Osteoblast (primary cell): ENCODE measurements around the gene NUDT14. TPM values are rescaled to one million over a fixed set of nuclear protein-coding genes. Genes with fewer than 3 reads are reported as not detected.

Experiments used
- DNase-seq: peaks from one replicate; pipeline ENCODE4 v3.0.0; 2011; ENCODE audit warnings: low spot score, mixed read lengths; ENCODE audit not compliant: insufficient read length; ENCODE audit errors: missing footprints
- H2AFZ ChIP-seq: 2 replicates; pipeline ENCODE4 v1.6.0; 2011; ENCODE audit warnings: mild to moderate bottlenecking, low read length
- H3K27ac ChIP-seq: 2 replicates; pipeline ENCODE4 v1.5.1; 2011; ENCODE audit warnings: mild to moderate bottlenecking, low read depth, low read length, moderate library complexity
- H3K27me3 ChIP-seq: 2 replicates; pipeline ENCODE4 v1.6.0; 2012; ENCODE audit warnings: mild to moderate bottlenecking, control low read depth, inconsistent platforms, low read length, moderate library complexity; ENCODE audit not compliant: insufficient read depth
- H3K36me3 ChIP-seq: 2 replicates; pipeline ENCODE4 v1.5.1; 2011; ENCODE audit warnings: mild to moderate bottlenecking, low read length, control low read depth, moderate library complexity; ENCODE audit not compliant: insufficient read depth
- H3K4me1 ChIP-seq: 2 replicates; pipeline ENCODE4 v1.5.1; 2011; ENCODE audit warnings: mild to moderate bottlenecking, low read length, control low read depth, moderate library complexity; ENCODE audit not compliant: insufficient read depth
- H3K4me2 ChIP-seq: 2 replicates; pipeline ENCODE4 v1.6.0; 2011; ENCODE audit warnings: mild to moderate bottlenecking, low read length; ENCODE audit not compliant: insufficient read depth
- H3K4me3 ChIP-seq: fragments of 200-600 bp; sonication (generic); 3 replicates; pipeline ENCODE4 v1.5.1; 2012; ENCODE audit warnings: mild to moderate bottlenecking, low read length, inconsistent platforms; ENCODE audit not compliant: insufficient read depth
- H3K79me2 ChIP-seq: 2 replicates; pipeline ENCODE4 v1.6.0; 2012; ENCODE audit warnings: mild to moderate bottlenecking, low read length, control low read depth, inconsistent platforms; ENCODE audit not compliant: insufficient read depth
- H3K9me3 ChIP-seq: 2 replicates; pipeline ENCODE4 v1.5.1; 2011; ENCODE audit warnings: low read depth, low read length, control low read depth
- H4K20me1 ChIP-seq: 2 replicates; pipeline ENCODE4 v1.6.0; 2012; ENCODE audit warnings: mild to moderate bottlenecking, low read length, control low read depth; ENCODE audit not compliant: insufficient read depth
- CTCF ChIP-seq: IDR thresholded peaks from 2 replicates; pipeline ENCODE4 v1.5.1; 2011; ENCODE audit warnings: mild to moderate bottlenecking, low read depth, low read length, moderate library complexity; ENCODE audit errors: extremely low read depth
- total RNA-seq: library from RNA; depleted of rRNA; stranded (reverse); fragments of >200 nt; gene quantifications from 2 replicates; pipeline ENCODE4 v1.2.3, GENCODE V29; 2012

The NUDT14 gene
- total RNA-seq, 1 donor, result 15.9 TPM

GRCh38 chr14:105226198-105226597, 45.1 kb upstream of the NUDT14 start:
- H3K36me3 ChIP-seq, result no peaks in the 10 kb centered on the region
- no peak for DNase-seq
- H3K9me3 ChIP-seq, result no peaks in the 10 kb centered on the region
- no peak overlapping the region for H3K4me3 ChIP-seq
- TF ChIP-seq CTCF, result no peak
- no peaks in the 10 kb centered on the region for H3K79me2 ChIP-seq
- H3K4me2 ChIP-seq, result no peak overlapping the region
- no peaks in the 10 kb centered on the region for H3K4me1 ChIP-seq
- H3K27me3 ChIP-seq, result no peaks in the 10 kb centered on the region
- H4K20me1 ChIP-seq, result no peaks in the 10 kb centered on the region
- no peak overlapping the region for H2AFZ ChIP-seq
- no peak overlapping the region for H3K27ac ChIP-seq

- no peak overlapping the region for H3K4me2 ChIP-seq
- H3K79me2 ChIP-seq, result no peaks in the 10 kb centered on the region
- no peaks in the 10 kb centered on the region for H3K36me3 ChIP-seq
- H3K27ac ChIP-seq, result no peak overlapping the region
- H2AFZ ChIP-seq, result no peak overlapping the region
- H3K9me3 ChIP-seq, result no peaks in the 10 kb centered on the region
- DNase-seq, result no peak
- H3K4me1 ChIP-seq, result no peaks in the 10 kb centered on the region
- TF ChIP-seq CTCF, result no peak
- no peak overlapping the region for H3K4me3 ChIP-seq
- H4K20me1 ChIP-seq, result no peaks in the 10 kb centered on the region
- H3K27me3 ChIP-seq, result no peaks in the 10 kb centered on the region
Observed at GRCh38 chr14:105224845-105225570, 43.9 kb upstream of the NUDT14 start.

DNA sequence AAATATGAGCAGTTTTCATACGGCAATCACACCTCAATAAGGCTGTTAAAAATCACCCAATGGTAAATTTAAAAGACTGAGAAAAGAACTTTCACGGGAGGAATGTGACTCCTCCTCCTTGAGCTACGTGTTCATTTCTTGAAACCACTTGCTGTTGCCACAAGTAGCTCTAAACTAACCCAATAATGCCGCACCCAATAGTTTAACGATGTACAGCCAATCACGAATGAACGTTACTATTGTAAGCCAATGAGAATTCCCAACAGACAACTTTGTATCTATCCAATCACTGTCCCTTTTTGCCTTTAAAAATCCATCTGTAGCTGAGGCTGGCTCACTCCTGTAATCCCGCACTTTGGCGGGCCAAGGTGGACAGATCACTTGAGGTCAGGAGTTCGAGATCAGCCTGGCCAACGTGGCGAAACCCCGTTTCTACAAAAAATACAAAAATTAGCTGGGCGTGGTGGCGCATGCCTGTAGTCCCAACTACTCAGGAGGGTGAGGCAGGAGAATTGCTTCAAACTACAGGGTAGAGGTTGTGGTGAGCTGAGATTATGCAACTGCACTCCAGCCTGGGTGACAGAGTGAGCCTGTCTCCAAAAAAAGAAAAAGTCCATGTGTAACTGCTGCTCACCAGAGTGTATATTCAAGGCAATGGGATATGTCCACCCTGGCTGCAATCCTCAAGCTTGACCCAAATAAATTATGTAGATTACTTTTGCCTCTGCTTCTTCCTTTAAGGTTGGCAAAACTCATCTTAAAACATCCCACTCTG, 42.8 kb upstream of the NUDT14 start:
- Histone ChIP-seq H3K4me2 (no peak overlapping the region), H3K4me3 (no peak overlapping the region), H3K27ac (no peak overlapping the region), H3K9me3 (no peaks in the 10 kb centered on the region), H4K20me1 (no peaks in the 10 kb centered on the region), H2AFZ (no peak overlapping the region), H3K4me1 (no peaks in the 10 kb centered on the region), H3K36me3 (no peaks in the 10 kb centered on the region), H3K27me3 (no peaks in the 10 kb centered on the region), H3K79me2 (no peaks in the 10 kb centered on the region)
- TF ChIP-seq CTCF, result no peak
- DNase-seq, result no peak

DNA sequence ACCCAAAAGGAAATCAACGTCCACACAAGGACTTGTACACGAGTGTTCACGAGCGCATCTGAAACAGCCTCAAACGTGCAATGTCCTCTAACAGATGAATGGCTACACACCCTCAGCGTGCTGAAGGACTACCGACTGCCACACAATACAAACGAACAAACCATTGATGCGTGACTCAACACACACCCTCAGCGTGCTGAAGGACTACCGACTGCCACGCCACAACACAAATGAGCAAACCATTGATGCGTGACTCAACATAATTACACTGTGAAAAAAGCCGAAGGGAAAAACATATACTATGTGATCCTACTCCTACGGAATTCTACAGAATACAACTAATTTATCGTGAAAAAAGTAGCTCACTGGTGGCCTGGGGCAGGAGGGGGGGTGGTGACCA, 42.1 kb upstream of the NUDT14 start:
- Histone ChIP-seq H3K27me3 (no peaks in the 10 kb centered on the region), H4K20me1 (no peaks in the 10 kb centered on the region), H3K9me3 (no peaks in the 10 kb centered on the region), H3K79me2 (no peaks in the 10 kb centered on the region), H3K4me2 (no peak overlapping the region), H3K4me3 (no peak overlapping the region), H3K27ac (no peak overlapping the region), H2AFZ (no peak overlapping the region), H3K4me1 (no peaks in the 10 kb centered on the region), H3K36me3 (no peaks in the 10 kb centered on the region)
- no peak for DNase-seq
- no peak for TF ChIP-seq CTCF
